Activated CD8-positive, alpha-beta T cell treated with anti-CD3 and anti-CD28 coated beads for 36 hours (primary cell): ENCODE measurements around the gene FBRSL1. TPM values are rescaled to one million over a fixed set of nuclear protein-coding genes. Genes with fewer than 3 reads are reported as not detected.

Source experiments
- ATAC-seq: fragments of 200-7000 bp; cut with Tn5 transposase; one replicate; pipeline ENCODE4 v1.10.0; 2021; ENCODE audit warnings: mild to moderate bottlenecking, moderate library complexity
- CTCF ChIA-PET: fragments of 350-600 bp; sonication (Branson Sonifier 250); formaldehyde crosslinking; loops from one replicate; lab custom pipeline; 2021; ENCODE audit warnings: antibody characterized with exemption; lab: Charles Lee
- POLR2A ChIA-PET: fragments of 350-600 bp; sonication (Branson Sonifier 250); formaldehyde crosslinking; loops from one replicate; lab custom pipeline; 2021; ENCODE audit warnings: antibody characterized with exemption; lab: Charles Lee
- DNase-seq: peaks from one replicate; pipeline ENCODE4 v3.0.0-alpha.2; 2020
- H3K27ac Mint-ChIP-seq: one replicate; pipeline ENCODE4 v1.8.0; 2021; ENCODE audit warnings: mild to moderate bottlenecking, mixed read lengths
- H3K27me3 Mint-ChIP-seq: one replicate; pipeline ENCODE4 v1.8.0; 2021; ENCODE audit warnings: mixed read lengths
- H3K36me3 Mint-ChIP-seq: one replicate; pipeline ENCODE4 v1.8.0; 2021; ENCODE audit warnings: low read depth, mixed read lengths
- H3K4me1 Mint-ChIP-seq: one replicate; pipeline ENCODE4 v1.8.0; 2021; ENCODE audit warnings: low read depth, mixed read lengths
- H3K4me3 Mint-ChIP-seq: one replicate; pipeline ENCODE4 v1.8.0; 2021; ENCODE audit warnings: mild to moderate bottlenecking, moderate library complexity, mixed read lengths
- H3K9me3 Mint-ChIP-seq: one replicate; pipeline ENCODE4 v1.8.0; 2021; ENCODE audit warnings: mixed read lengths
- intact Hi-C: fragments of 100-400 bp; cut with micrococcal nuclease; formaldehyde crosslinking; loops from one replicate; pipeline ENCODE4 v1.10.0; 2022
- total RNA-seq, 2 experiments: library from RNA; stranded (reverse); gene quantifications; one replicate each; pipeline ENCODE4 v1.2.3, GENCODE V29; 2021
- TF ChIP-seq, protein P1 (sequence below): fragments of 200-600 bp; IDR thresholded peaks from one replicate; pipeline ENCODE4 v1.8.0; 2022; ENCODE audit warnings: antibody characterized with exemption, mild to moderate bottlenecking

FBRSL1 gene
- total RNA-seq, 2 experiments from 2014 or later = 41.4 to 48.1 TPM

- no peak for DNase-seq
- TF ChIP-seq, protein P1, sequence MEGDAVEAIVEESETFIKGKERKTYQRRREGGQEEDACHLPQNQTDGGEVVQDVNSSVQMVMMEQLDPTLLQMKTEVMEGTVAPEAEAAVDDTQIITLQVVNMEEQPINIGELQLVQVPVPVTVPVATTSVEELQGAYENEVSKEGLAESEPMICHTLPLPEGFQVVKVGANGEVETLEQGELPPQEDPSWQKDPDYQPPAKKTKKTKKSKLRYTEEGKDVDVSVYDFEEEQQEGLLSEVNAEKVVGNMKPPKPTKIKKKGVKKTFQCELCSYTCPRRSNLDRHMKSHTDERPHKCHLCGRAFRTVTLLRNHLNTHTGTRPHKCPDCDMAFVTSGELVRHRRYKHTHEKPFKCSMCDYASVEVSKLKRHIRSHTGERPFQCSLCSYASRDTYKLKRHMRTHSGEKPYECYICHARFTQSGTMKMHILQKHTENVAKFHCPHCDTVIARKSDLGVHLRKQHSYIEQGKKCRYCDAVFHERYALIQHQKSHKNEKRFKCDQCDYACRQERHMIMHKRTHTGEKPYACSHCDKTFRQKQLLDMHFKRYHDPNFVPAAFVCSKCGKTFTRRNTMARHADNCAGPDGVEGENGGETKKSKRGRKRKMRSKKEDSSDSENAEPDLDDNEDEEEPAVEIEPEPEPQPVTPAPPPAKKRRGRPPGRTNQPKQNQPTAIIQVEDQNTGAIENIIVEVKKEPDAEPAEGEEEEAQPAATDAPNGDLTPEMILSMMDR = no peak
- POLR2A ChIA-PET = no interaction called here
- intact Hi-C loops = no loop called here
- H3K27ac Mint-ChIP-seq = no peak overlapping the region
- CTCF ChIA-PET = interaction anchor here (1.1 to 1.5 kb wide), 5 partner anchors 12 to 104 kb away, joined by 3 to 8 read pairs (median 5); no protein-coding TSS in a partner anchor
- ATAC-seq = no peak
- H3K36me3 Mint-ChIP-seq = peaks cover 27% of the 10 kb centered on the region
- no peaks in the 10 kb centered on the region for H3K27me3 Mint-ChIP-seq
- peaks cover 5% of the 10 kb centered on the region for H3K4me1 Mint-ChIP-seq
- no peak overlapping the region for H3K4me3 Mint-ChIP-seq
- peaks cover 4% of the 10 kb centered on the region for H3K9me3 Mint-ChIP-seq
Observed at GRCh38 chr12:132518354-132518992, 28.5 kb downstream of the FBRSL1 start.

GRCh38 chr12:132520421-132521199, 30.7 kb downstream of the FBRSL1 start:
- TF ChIP-seq, protein P1 = no peak
- Mint-ChIP-seq H3K4me1 (peaks cover 9% of the 10 kb centered on the region), H3K27me3 (no peaks in the 10 kb centered on the region), H3K9me3 (peaks cover 4% of the 10 kb centered on the region), H3K4me3 (no peak overlapping the region), H3K36me3 (peaks cover 22% of the 10 kb centered on the region), H3K27ac (no peak overlapping the region)
- ChIA-PET CTCF (no interaction called here), POLR2A (no interaction called here)
- intact Hi-C loops = loop anchor here (5.0 kb wide), 1 partner anchor 103 kb away; no protein-coding TSS in a partner anchor
- ATAC-seq (no peak), DNase-seq (no peak)

DNA sequence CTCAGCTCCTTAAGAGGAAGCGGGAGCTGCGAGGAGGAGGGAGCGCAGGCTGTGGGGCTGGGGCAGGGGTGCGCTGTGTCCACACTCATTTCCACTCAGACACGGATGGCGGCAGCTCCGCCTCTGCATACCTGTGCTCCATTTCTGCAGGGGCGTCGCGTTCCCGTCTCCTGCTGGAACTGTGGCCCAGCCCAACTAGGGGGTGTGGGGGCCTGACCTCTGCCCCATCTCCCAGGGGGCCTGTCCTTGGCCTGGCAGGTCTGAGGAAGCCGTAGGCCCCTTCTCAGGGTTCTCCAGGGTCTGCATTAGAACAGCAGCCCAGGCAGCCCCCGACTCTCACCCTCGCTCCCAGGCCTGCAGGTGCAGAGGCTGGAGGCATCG, 31.2 kb downstream of the FBRSL1 start:
- peaks cover 20% of the 10 kb centered on the region for H3K36me3 Mint-ChIP-seq
- intact Hi-C loops = loop anchor here (5.0 kb wide), 1 partner anchor 104 kb away; no protein-coding TSS in a partner anchor
- no peak for DNase-seq
- no peak overlapping the region for H3K4me3 Mint-ChIP-seq
- H3K4me1 Mint-ChIP-seq = peaks cover 9% of the 10 kb centered on the region
- CTCF ChIA-PET = no interaction called here
- H3K27me3 Mint-ChIP-seq = no peaks in the 10 kb centered on the region
- no peak for ATAC-seq
- TF ChIP-seq, protein P1 = no peak
- no peak overlapping the region for H3K27ac Mint-ChIP-seq
- POLR2A ChIA-PET = no interaction called here
- peaks cover 4% of the 10 kb centered on the region for H3K9me3 Mint-ChIP-seq

DNA sequence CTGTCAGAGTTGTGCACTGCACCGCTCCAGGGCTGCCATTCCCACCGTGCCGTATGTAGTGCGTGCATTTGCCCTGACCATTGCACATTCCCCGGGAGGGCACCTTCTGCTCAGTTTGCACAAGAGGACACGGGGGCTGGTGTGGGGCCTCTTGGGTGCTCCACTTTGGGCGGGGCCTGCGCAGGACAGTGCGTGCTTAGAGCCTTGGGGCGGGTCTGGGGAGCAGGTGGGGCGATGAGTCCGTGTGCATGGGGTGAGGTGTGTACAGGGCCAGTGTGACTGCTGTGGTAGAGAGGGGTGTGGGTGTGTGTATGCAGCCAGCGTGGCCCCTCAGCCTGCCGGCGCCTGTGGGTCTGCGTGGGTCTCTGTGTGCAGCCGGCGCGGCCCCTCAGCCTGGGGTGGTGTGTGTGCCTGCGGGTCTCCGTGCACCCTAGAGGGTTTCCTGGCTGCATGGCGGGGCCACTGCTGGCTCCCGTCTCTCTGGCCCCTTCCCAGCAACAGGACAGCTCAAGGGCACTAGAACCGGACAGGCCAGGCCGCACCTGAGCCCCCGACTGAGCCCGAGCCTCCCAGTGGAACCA, 31.9 kb downstream of the FBRSL1 start:
- peaks cover 9% of the 10 kb centered on the region for H3K4me1 Mint-ChIP-seq
- peaks cover 4% of the 10 kb centered on the region for H3K9me3 Mint-ChIP-seq
- intact Hi-C loops = loop anchor here (5.0 kb wide), 1 partner anchor 105 kb away; no protein-coding TSS in a partner anchor
- DNase-seq = no peak
- H3K4me3 Mint-ChIP-seq = no peak overlapping the region
- TF ChIP-seq, protein P1 = no peak
- ATAC-seq = no peak
- ChIA-PET CTCF (interaction anchor here (1.3 to 7.0 kb wide), 4 partner anchors 17 to 107 kb away, joined by 4 to 69 read pairs (median 8); no protein-coding TSS in a partner anchor), POLR2A (no interaction called here)
- no peak overlapping the region for H3K27ac Mint-ChIP-seq
- H3K27me3 Mint-ChIP-seq = no peaks in the 10 kb centered on the region
- H3K36me3 Mint-ChIP-seq = peaks cover 18% of the 10 kb centered on the region
